Stimulated activated CD8-positive, alpha-beta memory T cell treated with anti-CD3 and anti-CD28 coated beads, Interleukin-12 subunit alpha, Interleukin-12 subunit beta, amount 100 ng/mL, for 4 hours (primary cell): ENCODE results near the gene FIGLA.

Experiments
- DNase-seq: peaks from one replicate; pipeline ENCODE4 v3.0.0-alpha.2; 2020; ENCODE audit warnings: low read depth

FIGLA gene

GRCh38 chr2:70790136-70790828 lies at the start of gene FIGLA:
TSS of gene FIGLA (minus strand) at chr2:70790643. CDS start at chr2:70790638, 5 bp downstream.
- no peak for DNase-seq

DNA sequence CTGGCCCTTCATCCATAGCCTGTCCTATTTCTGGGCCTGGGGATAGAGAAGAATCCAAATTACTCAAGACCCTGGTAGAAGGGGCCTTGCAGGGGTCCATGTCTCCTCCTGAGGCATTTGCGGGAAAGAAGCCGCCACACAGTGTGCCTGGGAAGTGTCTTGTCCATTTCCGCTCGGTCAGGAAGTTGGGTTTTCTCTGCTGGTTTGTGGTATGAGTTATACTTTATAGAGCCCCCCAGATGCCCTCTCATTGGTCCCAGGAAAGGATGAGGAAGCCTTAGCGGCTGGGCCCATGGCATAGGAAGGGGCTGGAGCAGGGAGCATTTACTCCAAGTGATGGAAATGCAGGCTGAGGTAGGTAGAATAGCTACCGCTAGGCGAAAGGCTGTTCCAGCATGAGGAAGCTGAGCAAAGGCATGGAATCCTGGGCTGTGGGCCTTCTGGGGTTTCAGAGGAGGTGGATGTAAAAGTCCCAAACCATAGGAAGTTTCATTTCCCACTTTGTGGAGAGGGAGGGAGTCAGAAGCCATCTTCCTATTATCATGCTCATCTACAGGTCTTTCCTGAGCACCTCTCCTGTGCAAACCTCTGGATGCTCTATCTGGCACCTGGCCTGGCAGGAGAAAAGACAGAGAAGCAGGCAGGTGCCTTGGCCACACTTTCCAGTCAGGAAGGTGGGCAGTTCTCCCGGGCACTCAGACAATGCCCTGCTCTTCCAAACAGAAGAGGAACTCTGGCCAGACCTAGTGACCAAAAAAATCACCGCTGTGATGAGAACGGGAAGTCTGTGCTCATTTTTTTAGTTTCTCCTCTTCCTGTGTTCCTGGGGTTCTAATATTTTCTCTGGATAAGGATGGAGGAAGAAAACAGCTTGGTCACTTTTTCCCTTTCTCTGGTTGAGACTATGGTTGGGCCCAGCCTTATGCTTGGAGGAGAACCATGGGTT lies 47.8 kb upstream of the FIGLA start:
- no peak for DNase-seq

DNA sequence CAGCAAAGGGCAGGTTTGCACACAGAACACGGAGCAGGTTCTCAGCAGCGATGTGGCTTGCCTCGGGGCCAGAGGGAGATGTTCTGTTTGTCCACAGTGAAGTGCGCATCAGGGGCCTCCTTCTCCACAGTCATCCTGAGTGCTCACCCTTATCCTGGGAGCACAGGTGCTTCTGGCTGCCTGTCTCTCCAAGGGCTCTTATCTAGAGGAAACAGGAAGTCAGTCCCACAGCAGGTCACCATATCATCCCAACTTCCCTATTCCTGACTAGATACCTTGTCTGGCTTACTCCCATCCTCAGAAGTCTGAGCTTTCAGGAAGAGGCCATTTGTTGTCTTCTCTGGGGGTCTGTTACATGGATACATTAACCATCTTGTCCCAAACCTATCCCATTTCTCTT lies 45.2 kb upstream of the FIGLA start, which contains the start of gene CD207:
Gene CD207 (minus strand): TSS at position 174 of the 400 bp plus-strand sequence. CDS start 40 bp downstream, at position 134.
- DNase-seq = no peak

DNA sequence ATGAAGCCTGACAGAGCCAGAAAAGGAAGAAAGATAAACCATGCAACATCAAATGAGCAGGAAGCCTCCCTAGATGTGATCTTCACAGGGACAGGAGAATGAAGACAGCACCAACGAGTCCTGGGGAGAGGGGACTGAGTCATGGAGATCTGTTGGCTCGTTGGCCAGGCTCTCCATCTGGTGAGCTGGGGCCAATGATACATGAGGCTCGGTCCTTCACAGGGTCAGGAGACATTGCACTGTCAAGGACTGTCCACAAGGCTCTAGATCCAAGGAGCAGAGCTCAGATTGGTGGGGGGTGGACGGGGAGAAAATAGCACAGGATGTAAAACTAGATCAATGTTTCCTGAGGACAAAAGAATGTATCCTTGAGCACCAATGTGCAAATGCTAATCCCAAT lies 44.4 kb upstream of the FIGLA start:
- DNase-seq = no peak

- no peak for DNase-seq
Measured at GRCh38 chr2:70834106-70834505, 43.7 kb upstream of the FIGLA start.

DNA sequence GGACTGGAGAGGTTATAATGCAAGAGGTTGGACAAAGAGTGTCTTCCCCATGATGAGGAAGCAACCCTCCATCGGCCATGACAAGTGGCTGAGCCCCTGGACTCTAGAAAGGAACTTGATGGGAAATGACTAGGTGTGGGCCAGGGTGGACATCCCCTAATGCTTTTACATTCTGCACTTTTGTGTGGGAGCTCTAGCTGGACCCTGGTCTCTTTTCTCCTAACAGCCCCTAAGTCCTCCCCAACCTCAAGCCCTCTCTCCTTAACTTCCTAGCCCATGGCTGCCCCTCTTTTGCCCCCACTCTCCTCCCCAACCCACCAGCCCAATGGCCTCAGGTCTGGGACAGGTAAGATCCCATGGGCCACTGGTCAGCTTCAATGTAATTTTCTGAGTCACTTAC lies 42.8 kb upstream of the FIGLA start:
- DNase-seq = no peak

- no peak for DNase-seq
Measured at GRCh38 chr2:70832386-70832785, 41.9 kb upstream of the FIGLA start.

- no peak for DNase-seq
Measured at GRCh38 chr2:70831861-70832260, 41.4 kb upstream of the FIGLA start.

- DNase-seq = no peak
Measured at GRCh38 chr2:70830366-70830765, 39.9 kb upstream of the FIGLA start.

DNA sequence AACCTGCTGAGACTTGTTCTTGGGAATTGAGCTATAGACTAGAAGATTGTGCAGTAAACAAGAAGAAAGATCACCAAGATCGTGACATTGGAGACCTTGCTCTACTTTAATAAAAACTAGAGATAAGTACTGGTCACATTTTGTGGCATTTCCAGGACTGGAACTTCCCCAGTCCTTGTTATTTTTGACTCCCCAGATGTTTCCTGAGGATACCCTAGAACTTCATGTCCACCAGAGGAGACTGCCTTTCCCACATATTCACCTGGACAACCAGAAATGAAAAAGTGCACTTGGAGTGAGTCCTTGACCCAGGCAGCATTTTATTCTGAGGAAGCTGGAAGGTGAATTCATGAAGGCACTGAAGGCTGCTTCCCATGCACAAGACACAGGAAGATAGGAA lies 39.5 kb upstream of the FIGLA start:
- DNase-seq = no peak

GRCh38 chr2:70828914-70829824 lies 38.7 kb upstream of the FIGLA start:
- DNase-seq = no peak

GRCh38 chr2:70828115-70828514 lies 37.7 kb upstream of the FIGLA start:
- DNase-seq = no peak

- no peak for DNase-seq
Measured at GRCh38 chr2:70827388-70827787, 36.9 kb upstream of the FIGLA start.

DNA sequence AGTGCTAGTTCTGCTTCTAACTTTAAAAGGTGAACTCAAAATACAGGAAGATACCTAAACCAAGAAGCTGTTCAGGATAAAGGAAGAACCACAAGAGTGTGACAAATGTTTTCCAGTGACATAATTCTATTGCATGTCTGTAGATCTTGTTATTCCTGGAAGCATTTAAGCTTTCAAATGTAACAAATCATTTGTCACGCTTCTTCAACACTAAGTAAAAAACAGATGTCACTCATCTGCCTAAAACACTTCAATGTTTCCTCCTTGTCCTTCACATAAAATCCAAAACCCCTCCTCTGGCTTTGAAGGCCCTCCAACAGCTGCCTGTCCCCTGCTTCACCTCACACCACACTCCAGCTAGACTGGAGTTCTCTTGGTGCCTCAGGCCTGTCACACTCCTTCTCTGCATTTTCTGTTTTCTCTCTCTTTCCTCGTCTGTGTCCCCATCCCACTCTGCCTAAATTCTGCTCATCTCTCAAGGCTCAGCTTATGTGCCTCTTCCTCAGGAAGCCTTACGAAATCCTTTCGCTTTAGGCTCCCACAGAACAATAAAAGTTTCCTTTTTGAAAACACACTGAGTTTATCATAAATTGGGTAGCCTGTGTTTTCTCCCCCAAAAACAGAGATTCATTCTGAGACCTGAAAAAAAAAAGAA lies 36.4 kb upstream of the FIGLA start:
- no peak for DNase-seq

GRCh38 chr2:70823249-70823648 lies 32.8 kb upstream of the FIGLA start:
- DNase-seq = no peak

DNA sequence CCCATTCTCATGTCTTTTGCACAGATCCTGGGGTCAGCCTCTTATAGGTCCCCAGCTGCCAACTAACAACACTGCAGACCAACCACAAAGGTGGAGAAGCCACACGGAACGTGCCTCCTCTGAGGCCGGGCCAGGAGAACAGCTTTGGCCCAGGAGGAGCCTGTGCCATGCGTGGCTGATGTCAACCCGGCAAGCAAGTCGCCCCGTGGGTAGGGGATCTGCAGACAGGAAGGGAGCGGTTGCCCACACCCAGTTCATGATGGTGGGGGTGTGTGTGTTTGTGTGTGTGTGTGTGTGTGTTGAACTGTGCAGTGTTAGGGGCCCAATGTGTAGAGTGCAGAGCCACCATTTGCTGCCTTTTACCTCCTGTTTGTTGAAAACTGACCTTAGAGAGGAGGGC lies 32.4 kb upstream of the FIGLA start:
- DNase-seq = no peak

DNA sequence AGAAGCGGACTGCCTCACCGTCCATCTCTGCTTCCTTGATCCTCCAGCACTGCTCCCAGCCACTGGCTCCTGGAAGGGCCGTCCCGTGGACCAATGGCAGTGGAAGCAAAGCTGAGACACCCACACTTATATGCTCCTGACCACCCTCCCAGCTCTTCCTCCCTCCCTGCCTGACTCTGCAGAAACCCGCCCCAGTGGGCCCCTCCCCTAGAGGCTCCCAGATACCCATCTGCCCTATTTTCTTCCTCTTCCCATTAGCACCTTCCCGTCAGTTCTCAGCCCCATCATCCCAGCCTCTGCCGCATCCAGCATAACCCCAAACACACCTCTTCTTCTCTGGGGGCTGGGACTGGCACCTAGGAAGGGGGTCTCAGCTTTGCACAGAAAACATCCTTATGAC lies 30.1 kb upstream of the FIGLA start, which contains the start of gene CLEC4F:
Gene CLEC4F (minus strand): TSS at position 101 of the 400 bp plus-strand sequence. CDS start 76 bp downstream, at position 25.
- no peak for DNase-seq

GRCh38 chr2:70817284-70817954 lies 27.0 kb upstream of the FIGLA start:
- DNase-seq = no peak

DNA sequence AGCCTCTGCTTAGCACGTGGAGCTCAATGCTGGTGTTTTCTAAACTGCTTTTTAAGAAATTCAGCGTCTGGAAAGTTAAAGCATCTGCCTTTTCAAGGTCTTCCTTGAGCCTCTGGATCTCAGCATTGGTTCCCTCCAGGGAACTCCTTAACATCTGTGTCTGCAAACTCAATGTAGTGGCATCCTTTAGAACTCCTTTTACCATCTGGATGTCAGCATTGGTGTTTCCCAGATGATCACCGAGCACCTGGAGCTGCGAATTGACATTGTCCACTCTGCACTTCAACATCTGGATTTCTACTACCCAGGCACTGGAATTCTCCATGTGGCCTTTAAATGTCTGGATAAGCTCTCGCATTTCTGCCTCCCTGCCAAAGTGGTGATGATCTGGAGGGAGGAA lies 26.3 kb upstream of the FIGLA start:
- DNase-seq = no peak

DNA sequence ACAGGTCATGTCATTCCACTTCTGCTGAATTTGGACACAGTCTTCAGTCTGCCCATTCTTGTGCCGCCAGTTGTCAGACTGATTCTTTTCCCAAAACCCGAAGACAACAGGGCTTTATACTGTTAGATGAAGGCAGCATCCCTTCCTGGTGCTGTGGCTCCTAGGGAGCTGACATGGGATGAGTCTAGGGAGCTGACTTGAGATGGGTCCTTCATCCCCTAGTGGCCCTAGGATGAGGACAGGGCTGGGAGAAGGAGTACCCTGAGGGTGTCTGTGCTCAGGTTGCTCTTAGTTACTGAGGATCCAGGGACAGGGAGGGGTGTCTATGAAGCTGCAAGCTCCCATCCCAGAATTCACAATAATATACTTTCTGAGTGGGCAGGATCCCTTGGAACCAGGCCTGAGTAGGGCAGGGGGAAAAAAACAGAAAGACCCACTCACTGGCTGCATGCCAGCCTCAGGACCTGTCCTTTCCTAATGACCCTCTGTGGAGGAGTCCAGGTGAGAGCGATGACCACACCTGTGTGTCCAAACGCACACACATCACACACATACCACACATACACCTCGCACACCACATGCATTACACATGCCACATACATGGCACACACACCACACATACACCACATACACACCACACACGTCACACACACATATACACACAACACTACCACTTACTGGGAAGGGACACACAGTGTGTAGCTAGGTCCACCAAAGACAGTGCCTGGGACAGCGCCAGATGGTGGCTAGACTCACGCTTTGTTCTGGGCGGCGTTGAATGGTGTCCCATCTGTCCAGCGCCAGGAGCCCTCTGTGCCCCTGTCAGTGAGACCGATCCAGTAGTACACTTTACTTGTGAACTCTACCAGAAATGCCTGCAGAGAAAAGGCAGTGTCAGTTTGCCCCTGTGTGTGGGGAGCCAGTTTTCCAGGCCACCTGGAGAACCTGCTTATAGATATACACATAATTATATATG lies 18.8 kb upstream of the FIGLA start:
- no peak for DNase-seq
